Esophagus muscularis mucosa (tissue), 4 donors: ENCODE measurements around the gene PDP2. TPM values are rescaled to one million over a fixed set of nuclear protein-coding genes. Genes with fewer than 3 reads are reported as not detected.

ENCODE experiments used
- DNase-seq: peaks from one replicate; pipeline ENCODE4 v3.0.0-alpha.2; 2017; ENCODE audit errors: extremely low spot score
- H3K27ac ChIP-seq, 4 donors: fragments of 200-600 bp; sonication (generic); replicated peaks in 1 of 4; 1 replicate in 3 of 4; 2 replicates in 1 of 4; pipeline ENCODE4 v1.5.1; 2016 to 2019; ENCODE audit warnings: mild to moderate bottlenecking in 1 of 4
- H3K27me3 ChIP-seq, 4 donors: fragments of 200-600 bp; sonication (generic); one replicate each; pipeline versions ENCODE4 v1.5.1 to v1.6.0; 2016 to 2019
- H3K36me3 ChIP-seq, 4 donors: fragments of 200-600 bp; sonication (generic); one replicate each; pipeline ENCODE4 v1.5.1; 2016 to 2019
- H3K4me1 ChIP-seq, 4 donors: fragments of 200-600 bp; sonication (generic); one replicate each; pipeline ENCODE4 v1.5.1; 2016 to 2019
- H3K4me3 ChIP-seq, 4 donors: fragments of 200-600 bp; sonication (generic); 1 replicate in 2 of 4; 2 replicates in 2 of 4; pipeline ENCODE4 v1.5.1; 2016 to 2019; ENCODE audit warnings: mild to moderate bottlenecking in 4 of 4, moderate library complexity in 1 of 4
- H3K9me3 ChIP-seq, 4 donors: fragments of 200-600 bp; sonication (generic); 1 replicate in 3 of 4; 2 replicates in 1 of 4; pipeline ENCODE4 v1.5.1; 2016 to 2019
- CTCF ChIP-seq, 3 experiments: fragments of 200-600 bp in 2 of 3; fragments of 450-650 bp in 1 of 3; sonication (generic) in 2 of 3; IDR thresholded peaks; one replicate each; pipeline ENCODE4 v1.5.1; 2017 to 2019; ENCODE audit warnings: antibody characterized with exemption in 3 of 3, mild to moderate bottlenecking in 2 of 3, moderate library complexity in 1 of 3
- EP300 ChIP-seq: sonication (generic); formaldehyde crosslinking; IDR thresholded peaks from one replicate; pipeline ENCODE4 v1.6.1; 2017; ENCODE audit warnings: antibody characterized with exemption
- POLR2A ChIP-seq: fragments of 450-650 bp; IDR thresholded peaks from one replicate; pipeline ENCODE4 v1.6.1; 2017; ENCODE audit warnings: antibody characterized with exemption, moderate library complexity, mild to moderate bottlenecking, low read depth
- POLR2AphosphoS5 ChIP-seq, 2 donors: sonication (generic); formaldehyde crosslinking; IDR thresholded peaks; one replicate each; pipeline ENCODE4 v1.6.1; 2017; ENCODE audit warnings: antibody characterized with exemption in 2 of 2
- WGBS: methylation state at CpG from one replicate; pipeline ENCODE4 v1.1.5; 2018; 5-methylcytosine and 5-hydroxymethylcytosine counted together
- intact Hi-C: fragments of 100-400 bp; cut with DNase I; formaldehyde crosslinking; loops from one replicate; pipeline ENCODE4 v1.15.1; 2023
- total RNA-seq, 4 donors: library from RNA; depleted of rRNA; stranded (reverse); fragments of >200 nt; gene quantifications; one replicate each; pipeline versions ENCODE4 v1.1.0 to v1.2.1, GENCODE V29; 2016

PDP2 gene
- total RNA-seq, 4 donors from 2014 or later: 5.5 to 9.3 (median 7.6) TPM

DNA sequence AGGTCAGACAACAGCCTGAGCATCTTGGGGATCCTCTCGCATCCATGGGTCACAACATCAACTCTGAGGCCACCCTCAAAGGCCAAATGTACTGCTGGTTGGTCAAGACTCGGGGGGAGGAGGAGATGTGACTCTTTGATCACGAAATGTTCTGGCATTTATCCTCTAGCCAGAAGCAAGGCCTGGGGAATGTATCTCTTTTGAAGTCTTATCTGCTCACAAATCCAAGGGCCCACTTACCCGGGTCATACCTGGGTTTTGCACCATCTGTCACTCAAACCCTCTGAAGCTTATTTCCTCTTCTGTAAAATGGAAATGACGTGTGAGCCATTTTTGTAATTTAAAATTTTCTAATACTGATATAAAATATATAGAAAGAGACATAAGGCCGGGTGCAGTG, 22.9 kb upstream of the PDP2 start:
- Histone ChIP-seq H3K36me3 (no peaks in the 10 kb centered on the region), H3K4me3 (no peak overlapping the region), H3K27ac (no peak overlapping the region), H3K4me1 (peaks cover 6 to 15% (median 14%) of the 10 kb centered on the region in 4 donors), H3K27me3 (no peaks in the 10 kb centered on the region), H3K9me3 (no peaks in the 10 kb centered on the region)
- DNase-seq: no peak
- TF ChIP-seq POLR2A: no peak
- TF ChIP-seq POLR2AphosphoS5 (IDR thresholded peaks at IDR 0.05): no peak
- no peak for TF ChIP-seq CTCF (IDR thresholded peaks at IDR 0.05)
- no peak for TF ChIP-seq EP300
- WGBS: 86% methylated on average over 6 of the region's 6 CpGs
- intact Hi-C loops: no loop called here

GRCh38 chr16:66858740-66859396, 21.4 kb upstream of the PDP2 start:
- Histone ChIP-seq H3K27me3 (no peaks in the 10 kb centered on the region), H3K27ac (no peak overlapping the region), H3K4me1 (peaks cover 6 to 15% (median 14%) of the 10 kb centered on the region in 4 donors), H3K9me3 (no peaks in the 10 kb centered on the region), H3K36me3 (no peaks in the 10 kb centered on the region), H3K4me3 (no peak overlapping the region)
- no peak for DNase-seq
- intact Hi-C loops: no loop called here
- TF ChIP-seq CTCF (IDR thresholded peaks at IDR 0.05): no peak
- no peak for TF ChIP-seq EP300
- TF ChIP-seq POLR2AphosphoS5 (IDR thresholded peaks at IDR 0.05): no peak
- TF ChIP-seq POLR2A: no peak
- WGBS: 56% methylated on average over 2 of the region's 4 CpGs

GRCh38 chr16:66859397-66860068, 20.8 kb upstream of the PDP2 start:
- Histone ChIP-seq H3K9me3 (no peaks in the 10 kb centered on the region), H3K4me3 (no peak overlapping the region), H3K27ac (no peak overlapping the region), H3K27me3 (no peaks in the 10 kb centered on the region), H3K36me3 (no peaks in the 10 kb centered on the region), H3K4me1 (peaks cover 6 to 15% (median 14%) of the 10 kb centered on the region in 4 donors)
- 64% methylated on average over 3 of the region's 3 CpGs for WGBS
- no peak for DNase-seq
- intact Hi-C loops: no loop called here
- TF ChIP-seq POLR2AphosphoS5 (IDR thresholded peaks at IDR 0.05): no peak
- no peak for TF ChIP-seq POLR2A
- TF ChIP-seq CTCF (IDR thresholded peaks at IDR 0.05): no peak
- no peak for TF ChIP-seq EP300

- Histone ChIP-seq H3K27me3 (no peaks in the 10 kb centered on the region), H3K36me3 (no peaks in the 10 kb centered on the region), H3K4me3 (no peak overlapping the region), H3K9me3 (no peaks in the 10 kb centered on the region), H3K27ac (no peak overlapping the region), H3K4me1 (peaks cover 6 to 15% (median 14%) of the 10 kb centered on the region in 4 donors)
- 91% methylated on average over 6 of the region's 8 CpGs for WGBS
- TF ChIP-seq EP300 (no peak), POLR2A (no peak), POLR2AphosphoS5 (IDR thresholded peaks at IDR 0.05) (no peak), CTCF (IDR thresholded peaks at IDR 0.05) (no peak)
- no peak for DNase-seq
- intact Hi-C loops: no loop called here
Observed at GRCh38 chr16:66862023-66862520, 18.2 kb upstream of the PDP2 start.
